Vagina (tissue), 2 donors: ENCODE data around the gene FOXN3. TPM values are rescaled to one million over a fixed set of nuclear protein-coding genes. Genes with fewer than 3 reads are reported as not detected.

ENCODE experiments used
- DNase-seq, 2 donors: peaks; one replicate each; pipeline ENCODE4 v3.0.0-alpha.2; 2017; ENCODE audit errors: extremely low spot score in 2 of 2
- H3K27ac ChIP-seq: fragments of 200-600 bp; sonication (generic); one replicate; pipeline ENCODE4 v1.5.1; 2019
- H3K27me3 ChIP-seq: fragments of 200-600 bp; sonication (generic); one replicate; pipeline ENCODE4 v1.5.1; 2019
- H3K36me3 ChIP-seq, 2 donors: fragments of 200-600 bp; sonication (generic); one replicate each; pipeline ENCODE4 v1.5.1; 2017 to 2019
- H3K4me1 ChIP-seq: fragments of 200-600 bp; sonication (generic); one replicate; pipeline ENCODE4 v1.5.1; 2019
- H3K4me3 ChIP-seq, 2 donors: fragments of 200-600 bp; sonication (generic); 1 replicate in 1 of 2; 2 replicates in 1 of 2; pipeline ENCODE4 v1.5.1; 2016 to 2019
- H3K9me3 ChIP-seq: fragments of 200-600 bp; sonication (generic); one replicate; pipeline ENCODE4 v1.5.1; 2019
- POLR2A ChIP-seq, 2 donors: fragments of 450-650 bp; IDR thresholded peaks; one replicate each; pipeline ENCODE4 v1.6.1; 2017; ENCODE audit warnings: antibody characterized with exemption in 2 of 2, mild to moderate bottlenecking in 2 of 2, moderate library complexity in 2 of 2
- POLR2AphosphoS5 ChIP-seq, 2 donors: sonication (generic); formaldehyde crosslinking; IDR thresholded peaks; one replicate each; pipeline ENCODE4 v1.9.0; 2017; ENCODE audit warnings: antibody characterized with exemption in 2 of 2, mild to moderate bottlenecking in 2 of 2, low read depth in 1 of 2; ENCODE audit not compliant: insufficient read depth in 1 of 2
- intact Hi-C: fragments of 100-400 bp; cut with DNase I; formaldehyde crosslinking; loops from one replicate; pipeline ENCODE4 v1.15.1; 2023
- total RNA-seq: library from RNA; depleted of rRNA; stranded (reverse); fragments of >200 nt; gene quantifications from one replicate; pipeline ENCODE4 v1.2.3, GENCODE V29; 2016
- TF ChIP-seq, protein P1 (sequence below), 3 experiments: fragments of 450-650 bp in 2 of 3; fragments of 200-600 bp in 1 of 3; sonication (generic) in 1 of 3; IDR thresholded peaks; one replicate each; pipeline ENCODE4 v1.5.1; 2017 to 2019; ENCODE audit warnings: antibody characterized with exemption in 3 of 3, mild to moderate bottlenecking in 2 of 3, moderate library complexity in 2 of 3

The FOXN3 gene
- total RNA-seq, 1 donor from 2014 or later, result 111 TPM

DNA sequence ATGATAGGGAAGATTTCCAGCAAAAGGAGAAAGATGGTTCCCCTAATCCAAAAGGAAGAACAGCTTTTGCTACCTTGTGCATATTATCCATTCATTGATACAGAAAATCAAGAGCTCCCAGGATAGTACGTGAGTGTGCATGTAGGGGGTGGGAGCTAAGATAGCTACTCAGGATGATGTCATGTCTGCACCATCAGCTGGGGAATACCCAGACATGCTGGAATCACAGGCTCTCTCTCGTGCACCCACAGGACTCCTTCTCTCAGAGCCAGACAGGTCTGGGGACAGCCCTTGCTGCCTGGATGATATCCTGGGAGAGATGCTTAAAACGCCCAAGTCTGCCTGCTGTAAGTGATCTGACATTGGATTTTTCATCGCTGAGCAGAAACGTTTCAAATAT lies 38.9 kb downstream of the FOXN3 start:
- Histone ChIP-seq H3K4me1 (peaks cover 37% of the 10 kb centered on the region), H3K27me3 (no peaks in the 10 kb centered on the region), H3K36me3 (no peaks in the 10 kb centered on the region), H3K4me3 (no peak overlapping the region), H3K27ac (no peak overlapping the region), H3K9me3 (no peaks in the 10 kb centered on the region)
- TF ChIP-seq, protein P1, sequence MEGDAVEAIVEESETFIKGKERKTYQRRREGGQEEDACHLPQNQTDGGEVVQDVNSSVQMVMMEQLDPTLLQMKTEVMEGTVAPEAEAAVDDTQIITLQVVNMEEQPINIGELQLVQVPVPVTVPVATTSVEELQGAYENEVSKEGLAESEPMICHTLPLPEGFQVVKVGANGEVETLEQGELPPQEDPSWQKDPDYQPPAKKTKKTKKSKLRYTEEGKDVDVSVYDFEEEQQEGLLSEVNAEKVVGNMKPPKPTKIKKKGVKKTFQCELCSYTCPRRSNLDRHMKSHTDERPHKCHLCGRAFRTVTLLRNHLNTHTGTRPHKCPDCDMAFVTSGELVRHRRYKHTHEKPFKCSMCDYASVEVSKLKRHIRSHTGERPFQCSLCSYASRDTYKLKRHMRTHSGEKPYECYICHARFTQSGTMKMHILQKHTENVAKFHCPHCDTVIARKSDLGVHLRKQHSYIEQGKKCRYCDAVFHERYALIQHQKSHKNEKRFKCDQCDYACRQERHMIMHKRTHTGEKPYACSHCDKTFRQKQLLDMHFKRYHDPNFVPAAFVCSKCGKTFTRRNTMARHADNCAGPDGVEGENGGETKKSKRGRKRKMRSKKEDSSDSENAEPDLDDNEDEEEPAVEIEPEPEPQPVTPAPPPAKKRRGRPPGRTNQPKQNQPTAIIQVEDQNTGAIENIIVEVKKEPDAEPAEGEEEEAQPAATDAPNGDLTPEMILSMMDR (IDR thresholded peaks at IDR 0.05), result no peak
- TF ChIP-seq POLR2A (IDR thresholded peaks at IDR 0.05), result no peak
- TF ChIP-seq POLR2AphosphoS5 (IDR thresholded peaks at IDR 0.05; ENCODE audit: insufficient read depth in 1 of 2, low read depth in 1 of 2), result no peak
- intact Hi-C loops, result no loop called here
- no peak for DNase-seq

DNA sequence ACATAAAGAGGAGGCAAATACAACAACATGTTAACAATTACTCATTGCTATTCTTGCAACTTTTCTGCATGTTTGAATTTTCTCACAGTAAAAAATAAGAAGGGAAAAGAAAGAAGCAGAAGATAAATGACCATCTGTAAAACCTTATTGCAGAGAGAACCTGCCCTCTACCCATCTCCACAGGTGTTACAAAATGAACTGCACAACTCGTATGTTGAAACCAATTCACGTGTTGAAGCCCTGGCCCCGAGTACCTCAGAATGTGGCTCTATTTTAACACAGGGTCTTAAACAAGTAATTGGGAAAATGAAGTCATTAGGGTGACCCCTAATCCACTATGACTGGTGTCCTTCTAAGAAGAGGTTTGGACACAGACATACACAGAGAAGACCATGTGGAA lies 39.5 kb downstream of the FOXN3 start:
- TF ChIP-seq POLR2AphosphoS5 (IDR thresholded peaks at IDR 0.05; ENCODE audit: insufficient read depth in 1 of 2, low read depth in 1 of 2) (no peak), POLR2A (IDR thresholded peaks at IDR 0.05) (no peak)
- TF ChIP-seq, protein P1 (IDR thresholded peaks at IDR 0.05), result no peak
- no peak overlapping the region for H3K4me3 ChIP-seq
- no peaks in the 10 kb centered on the region for H3K36me3 ChIP-seq
- no peaks in the 10 kb centered on the region for H3K27me3 ChIP-seq
- H3K4me1 ChIP-seq, result peaks cover 37% of the 10 kb centered on the region
- DNase-seq, result no peak
- no peak overlapping the region for H3K27ac ChIP-seq
- intact Hi-C loops, result no loop called here
- H3K9me3 ChIP-seq, result no peaks in the 10 kb centered on the region

DNA sequence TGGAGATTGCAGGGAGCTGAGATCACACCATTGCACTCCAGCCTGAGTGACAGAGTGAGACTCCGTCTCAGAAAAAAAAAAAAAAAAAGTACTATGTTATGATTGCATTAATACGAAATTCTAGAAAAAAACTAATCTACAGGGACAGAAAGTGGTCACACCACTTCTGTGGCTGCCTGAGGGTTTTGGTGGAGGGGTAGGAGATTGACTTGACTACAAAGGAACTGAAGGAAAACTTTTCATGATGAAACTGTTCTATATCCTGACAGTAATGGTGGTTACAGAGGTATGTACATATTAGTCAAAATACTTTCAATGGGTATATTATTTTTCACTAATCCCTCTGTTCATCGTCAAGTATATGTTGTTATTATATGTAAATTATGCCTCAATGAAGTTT lies 42.1 kb downstream of the FOXN3 start:
- TF ChIP-seq POLR2AphosphoS5 (IDR thresholded peaks at IDR 0.05; ENCODE audit: insufficient read depth in 1 of 2, low read depth in 1 of 2) (no peak), POLR2A (IDR thresholded peaks at IDR 0.05) (no peak)
- TF ChIP-seq, protein P1 (IDR thresholded peaks at IDR 0.05), result no peak
- peaks cover 53% of the 10 kb centered on the region for H3K4me1 ChIP-seq
- H3K36me3 ChIP-seq, result no peaks in the 10 kb centered on the region
- no peaks in the 10 kb centered on the region for H3K27me3 ChIP-seq
- DNase-seq, result no peak
- no peak overlapping the region for H3K4me3 ChIP-seq
- intact Hi-C loops, result no loop called here
- H3K9me3 ChIP-seq, result no peaks in the 10 kb centered on the region
- no peak overlapping the region for H3K27ac ChIP-seq

DNA sequence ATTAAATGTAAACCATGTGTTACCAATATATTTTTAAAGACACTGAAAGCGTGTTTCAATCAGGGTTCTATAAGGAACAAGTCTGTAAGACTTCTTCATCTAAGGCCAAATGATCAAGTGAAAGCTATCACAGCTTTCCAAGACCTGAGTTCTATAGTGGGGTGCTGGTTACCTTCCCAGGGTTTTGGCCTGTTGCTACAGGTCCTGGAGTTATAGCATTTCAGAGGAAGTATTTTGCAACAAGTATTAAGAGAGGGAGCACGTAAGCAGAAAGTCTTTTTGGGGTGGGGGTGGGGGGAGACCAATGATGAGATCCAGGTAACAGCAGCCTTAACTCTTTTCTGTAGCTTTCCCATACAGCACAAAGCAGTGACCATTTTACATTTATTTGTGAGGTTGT lies 43.8 kb downstream of the FOXN3 start:
- TF ChIP-seq POLR2AphosphoS5 (IDR thresholded peaks at IDR 0.05; ENCODE audit: insufficient read depth in 1 of 2, low read depth in 1 of 2) (no peak), POLR2A (IDR thresholded peaks at IDR 0.05) (no peak)
- TF ChIP-seq, protein P1 (IDR thresholded peaks at IDR 0.05), result no peak
- H3K27me3 ChIP-seq, result no peaks in the 10 kb centered on the region
- DNase-seq, result no peak
- intact Hi-C loops, result no loop called here
- no peaks in the 10 kb centered on the region for H3K36me3 ChIP-seq
- no peaks in the 10 kb centered on the region for H3K9me3 ChIP-seq
- peaks cover 57% of the 10 kb centered on the region for H3K4me1 ChIP-seq
- no peak overlapping the region for H3K27ac ChIP-seq
- no peak overlapping the region for H3K4me3 ChIP-seq

DNA sequence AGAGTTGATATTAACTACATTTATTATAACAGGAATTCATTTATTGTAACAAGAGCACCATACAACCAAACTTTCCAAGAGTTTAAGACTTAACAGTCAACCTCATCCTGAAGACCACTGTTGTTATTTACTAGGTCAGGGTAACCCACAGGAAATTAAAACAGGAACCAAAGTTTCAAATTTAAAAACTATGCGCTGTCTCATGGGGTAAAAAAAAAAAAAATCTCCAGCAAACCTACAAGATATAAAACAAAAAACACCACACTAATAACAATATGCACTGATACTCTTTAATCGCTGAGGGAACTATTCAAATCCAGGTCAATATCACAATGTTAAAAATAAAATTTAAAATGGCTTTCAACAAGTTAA lies 44.5 kb downstream of the FOXN3 start:
- Histone ChIP-seq H3K9me3 (no peaks in the 10 kb centered on the region), H3K27me3 (no peaks in the 10 kb centered on the region), H3K4me1 (peaks cover 61% of the 10 kb centered on the region), H3K27ac (no peak overlapping the region), H3K36me3 (no peaks in the 10 kb centered on the region), H3K4me3 (no peak overlapping the region)
- intact Hi-C loops, result no loop called here
- TF ChIP-seq POLR2AphosphoS5 (IDR thresholded peaks at IDR 0.05; ENCODE audit: insufficient read depth in 1 of 2, low read depth in 1 of 2) (no peak), POLR2A (IDR thresholded peaks at IDR 0.05) (no peak)
- TF ChIP-seq, protein P1 (IDR thresholded peaks at IDR 0.05), result no peak
- DNase-seq, result no peak
